Mesendoderm (in vitro differentiated cells): Measurements from ENCODE around the gene TRAPPC8.
A peak's percentile ranks its signal among the peaks of the same experiment; 100 is the strongest.
"Not testable (repeated sequence)": the region's sequence is repeated elsewhere in the genome, so short reads cannot be mapped to it uniquely, and the experiment has no call there.

Experiments used
- DNase-seq: peaks from one replicate; pipeline ENCODE4 v3.0.0; 2013
- H2AK5ac ChIP-seq: 2 replicates; pipeline ENCODE4 v1.6.1; 2013; ENCODE audit warnings: low read length, inconsistent platforms
- H2BK120ac ChIP-seq: 2 replicates; pipeline ENCODE4 v1.6.1; 2013; ENCODE audit warnings: low read depth, mild to moderate bottlenecking, low read length, moderate library complexity, mixed read lengths
- H2BK15ac ChIP-seq: replicated peaks from 2 replicates; pipeline ENCODE4 v1.6.1; 2013; ENCODE audit warnings: low read depth, mild to moderate bottlenecking, moderate library complexity
- H2BK5ac ChIP-seq: 2 replicates; pipeline ENCODE4 v1.6.1; 2013; ENCODE audit warnings: low read length, inconsistent platforms
- H3K18ac ChIP-seq: 2 replicates; pipeline ENCODE4 v1.6.1; 2013; ENCODE audit warnings: mild to moderate bottlenecking, low read length, mixed read lengths
- H3K23ac ChIP-seq: one replicate; pipeline ENCODE4 v1.6.1; 2013; ENCODE audit warnings: low read length
- H3K27ac ChIP-seq: 2 replicates; pipeline ENCODE4 v1.5.1; 2013; ENCODE audit warnings: low read depth, mild to moderate bottlenecking, inconsistent platforms, low read length, moderate library complexity
- H3K27me3 ChIP-seq: 2 replicates; pipeline ENCODE4 v1.6.1; 2013; ENCODE audit warnings: low read length, control low read depth, mild to moderate bottlenecking, inconsistent platforms; ENCODE audit not compliant: insufficient read depth, poor library complexity
- H3K36me3 ChIP-seq: 2 replicates; pipeline ENCODE4 v1.6.1; 2013; ENCODE audit warnings: low read length, inconsistent platforms; ENCODE audit not compliant: control insufficient read depth, insufficient read depth
- H3K4ac ChIP-seq: one replicate; pipeline ENCODE4 v1.6.1; 2013; ENCODE audit warnings: low read depth, mild to moderate bottlenecking, low read length, moderate library complexity
- H3K4me1 ChIP-seq: 2 replicates; pipeline ENCODE4 v1.6.1; 2013; ENCODE audit warnings: low read depth, low read length, inconsistent platforms; ENCODE audit not compliant: control insufficient read depth
- H3K4me2 ChIP-seq: 2 replicates; pipeline ENCODE4 v1.6.1; 2013; ENCODE audit warnings: low read length
- H3K4me3 ChIP-seq: 2 replicates; pipeline ENCODE4 v1.5.1; 2013; ENCODE audit warnings: mild to moderate bottlenecking, low read length
- H3K56ac ChIP-seq: one replicate; pipeline ENCODE4 v1.6.1; 2013; ENCODE audit warnings: low read length
- H3K79me1 ChIP-seq: 2 replicates; pipeline ENCODE4 v1.6.1; 2013; ENCODE audit warnings: low read length, inconsistent platforms
- H3K79me2 ChIP-seq: 2 replicates; pipeline ENCODE4 v1.6.1; 2013; ENCODE audit warnings: mild to moderate bottlenecking, low read length; ENCODE audit not compliant: control insufficient read depth, insufficient read depth
- H3K9ac ChIP-seq: 2 replicates; pipeline ENCODE4 v1.6.1; 2013; ENCODE audit warnings: low read length, inconsistent platforms
- H4K5ac ChIP-seq: one replicate; pipeline ENCODE4 v1.6.1; 2013; ENCODE audit warnings: low read length
- H4K8ac ChIP-seq: one replicate; pipeline ENCODE4 v1.6.1; 2013; ENCODE audit warnings: low read depth, mild to moderate bottlenecking, control low read depth, low read length, moderate library complexity
- WGBS: extraction: QIAGEN DNeasy Blood & Tissue Kit; methylation state at CpG from one replicate; pipeline ENCODE4 v1.1.7; 2013; ENCODE audit warnings: low lambda C conversion rate, missing lambda C conversion rate; ENCODE audit not compliant: insufficient coverage; ENCODE audit errors: extremely low coverage; 5-methylcytosine and 5-hydroxymethylcytosine counted together

TRAPPC8 gene

GRCh38 chr18:31965316-31965970 is 22.5 kb upstream of the TRAPPC8 start:
- no peak overlapping the region for H2BK5ac ChIP-seq
- no peak overlapping the region for H4K5ac ChIP-seq
- H3K4me1 ChIP-seq, result no peaks in the 10 kb centered on the region
- no peak overlapping the region for H4K8ac ChIP-seq
- no peak overlapping the region for H3K56ac ChIP-seq
- H3K36me3 ChIP-seq, result no peaks in the 10 kb centered on the region
- H3K79me2 ChIP-seq, result no peaks in the 10 kb centered on the region
- H2BK120ac ChIP-seq, result no peak overlapping the region
- H2BK15ac ChIP-seq, result no peak overlapping the region
- no peaks in the 10 kb centered on the region for H3K27me3 ChIP-seq
- no peak for DNase-seq
- H3K18ac ChIP-seq, result no peak overlapping the region
- H3K23ac ChIP-seq, result no peak overlapping the region
- no peak overlapping the region for H3K4me2 ChIP-seq
- no CpG with 5 or more reads among the region's 5 CpGs for WGBS
- no peak overlapping the region for H3K4me3 ChIP-seq
- H2AK5ac ChIP-seq, result no peak overlapping the region
- H3K4ac ChIP-seq, result no peak overlapping the region
- H3K9ac ChIP-seq, result no peak overlapping the region
- no peak overlapping the region for H3K27ac ChIP-seq
- no peaks in the 10 kb centered on the region for H3K79me1 ChIP-seq

GRCh38 chr18:31957728-31958127 is 14.8 kb upstream of the TRAPPC8 start:
- Histone ChIP-seq H3K79me2 (no peaks in the 10 kb centered on the region), H3K9ac (no peak overlapping the region), H2BK15ac (no peak overlapping the region), H3K4me2 (no peak overlapping the region), H3K79me1 (no peaks in the 10 kb centered on the region), H2AK5ac (no peak overlapping the region), H3K23ac (no peak overlapping the region), H2BK120ac (no peak overlapping the region), H3K18ac (no peak overlapping the region), H3K36me3 (no peaks in the 10 kb centered on the region), H4K8ac (no peak overlapping the region), H4K5ac (no peak overlapping the region), H3K27me3 (no peaks in the 10 kb centered on the region), H3K56ac (no peak overlapping the region), H2BK5ac (no peak overlapping the region), H3K4me1 (peaks cover 2% of the 10 kb centered on the region), H3K27ac (no peak overlapping the region), H3K4me3 (no peak overlapping the region), H3K4ac (no peak overlapping the region)
- DNase-seq, result no peak

- Histone ChIP-seq H3K4me3 (no peak overlapping the region), H4K8ac (peak overlapping the region; percentile 15), H3K27ac (no peak overlapping the region), H3K36me3 (no peaks in the 10 kb centered on the region), H3K4me2 (no peak overlapping the region), H3K56ac (peak overlapping the region; percentile 67), H3K27me3 (no peaks in the 10 kb centered on the region), H3K79me1 (no peaks in the 10 kb centered on the region), H3K18ac (no peak overlapping the region), H2BK120ac (no peak overlapping the region), H3K23ac (no peak overlapping the region), H3K4me1 (peaks cover 2% of the 10 kb centered on the region), H2BK15ac (no peak overlapping the region), H3K4ac (no peak overlapping the region), H2AK5ac (no peak overlapping the region), H3K9ac (no peak overlapping the region), H2BK5ac (no peak overlapping the region), H3K79me2 (no peaks in the 10 kb centered on the region), H4K5ac (no peak overlapping the region)
- WGBS, result no CpG with 5 or more reads among the region's 3 CpGs
- peak; percentile 48 for DNase-seq
Measured at GRCh38 chr18:31954349-31954748, 11.4 kb upstream of the TRAPPC8 start.

- H3K79me2 ChIP-seq, H2BK5ac ChIP-seq, H4K8ac ChIP-seq, H3K4ac ChIP-seq, H3K4me3 ChIP-seq, H2BK120ac ChIP-seq, H3K27ac ChIP-seq, H3K4me2 ChIP-seq, H3K36me3 ChIP-seq, H3K79me1 ChIP-seq, H2AK5ac ChIP-seq, DNase-seq, H4K5ac ChIP-seq, H3K56ac ChIP-seq, H3K4me1 ChIP-seq, H3K9ac ChIP-seq, H2BK15ac ChIP-seq, H3K18ac ChIP-seq, H3K27me3 ChIP-seq, H3K23ac ChIP-seq: not testable (repeated sequence)
- WGBS, result no CpG with 5 or more reads among the region's 3 CpGs
Measured at GRCh38 chr18:31953699-31954098, 10.8 kb upstream of the TRAPPC8 start.

GRCh38 chr18:31952223-31952622 is 9.3 kb upstream of the TRAPPC8 start:
- H2BK5ac ChIP-seq, result no peak overlapping the region
- H3K56ac ChIP-seq, result peak overlapping the region; percentile 46
- no peak overlapping the region for H2AK5ac ChIP-seq
- no peak for DNase-seq
- no peak overlapping the region for H3K23ac ChIP-seq
- no peak overlapping the region for H3K4me3 ChIP-seq
- no peaks in the 10 kb centered on the region for H3K36me3 ChIP-seq
- H4K5ac ChIP-seq, result no peak overlapping the region
- H3K18ac ChIP-seq, result no peak overlapping the region
- H3K27ac ChIP-seq, result no peak overlapping the region
- H2BK15ac ChIP-seq, result no peak overlapping the region
- no peaks in the 10 kb centered on the region for H3K79me1 ChIP-seq
- no peaks in the 10 kb centered on the region for H3K79me2 ChIP-seq
- H3K4me2 ChIP-seq, result no peak overlapping the region
- no peak overlapping the region for H4K8ac ChIP-seq
- no CpG with 5 or more reads among the region's 3 CpGs for whole genome bisulfite sequencing
- no peaks in the 10 kb centered on the region for H3K27me3 ChIP-seq
- H3K4me1 ChIP-seq, result peaks cover 2% of the 10 kb centered on the region
- peak overlapping the region; percentile 36 for H3K4ac ChIP-seq
- no peak overlapping the region for H3K9ac ChIP-seq
- no peak overlapping the region for H2BK120ac ChIP-seq

- peak; percentile 26 for DNase-seq
- Histone ChIP-seq H3K56ac (peak overlapping the region; percentile 10), H4K5ac (no peak overlapping the region), H3K36me3 (no peaks in the 10 kb centered on the region), H3K79me2 (no peaks in the 10 kb centered on the region), H3K4me1 (peaks cover 2% of the 10 kb centered on the region), H3K9ac (no peak overlapping the region), H3K27me3 (no peaks in the 10 kb centered on the region), H3K4me3 (no peak overlapping the region), H2BK120ac (peak overlapping the region; percentile 15), H3K18ac (no peak overlapping the region), H2BK15ac (no peak overlapping the region), H2AK5ac (no peak overlapping the region), H2BK5ac (no peak overlapping the region), H3K27ac (no peak overlapping the region), H3K23ac (no peak overlapping the region), H4K8ac (no peak overlapping the region), H3K4ac (no peak overlapping the region), H3K79me1 (no peaks in the 10 kb centered on the region), H3K4me2 (no peak overlapping the region)
- WGBS, result no CpG with 5 or more reads among the region's 3 CpGs
Measured at GRCh38 chr18:31950583-31950982, 7.7 kb upstream of the TRAPPC8 start.
